HG02759 (cell line): Measurements from ENCODE around the gene ORC4.

Experiments
- ATAC-seq: cut with Tn5 transposase; IDR thresholded peaks from one replicate; pipeline ENCODE4 v1.9.1; 2021; ENCODE audit warnings: mild to moderate bottlenecking, moderate library complexity; ENCODE audit not compliant: unreplicated experiment

The ORC4 gene

DNA sequence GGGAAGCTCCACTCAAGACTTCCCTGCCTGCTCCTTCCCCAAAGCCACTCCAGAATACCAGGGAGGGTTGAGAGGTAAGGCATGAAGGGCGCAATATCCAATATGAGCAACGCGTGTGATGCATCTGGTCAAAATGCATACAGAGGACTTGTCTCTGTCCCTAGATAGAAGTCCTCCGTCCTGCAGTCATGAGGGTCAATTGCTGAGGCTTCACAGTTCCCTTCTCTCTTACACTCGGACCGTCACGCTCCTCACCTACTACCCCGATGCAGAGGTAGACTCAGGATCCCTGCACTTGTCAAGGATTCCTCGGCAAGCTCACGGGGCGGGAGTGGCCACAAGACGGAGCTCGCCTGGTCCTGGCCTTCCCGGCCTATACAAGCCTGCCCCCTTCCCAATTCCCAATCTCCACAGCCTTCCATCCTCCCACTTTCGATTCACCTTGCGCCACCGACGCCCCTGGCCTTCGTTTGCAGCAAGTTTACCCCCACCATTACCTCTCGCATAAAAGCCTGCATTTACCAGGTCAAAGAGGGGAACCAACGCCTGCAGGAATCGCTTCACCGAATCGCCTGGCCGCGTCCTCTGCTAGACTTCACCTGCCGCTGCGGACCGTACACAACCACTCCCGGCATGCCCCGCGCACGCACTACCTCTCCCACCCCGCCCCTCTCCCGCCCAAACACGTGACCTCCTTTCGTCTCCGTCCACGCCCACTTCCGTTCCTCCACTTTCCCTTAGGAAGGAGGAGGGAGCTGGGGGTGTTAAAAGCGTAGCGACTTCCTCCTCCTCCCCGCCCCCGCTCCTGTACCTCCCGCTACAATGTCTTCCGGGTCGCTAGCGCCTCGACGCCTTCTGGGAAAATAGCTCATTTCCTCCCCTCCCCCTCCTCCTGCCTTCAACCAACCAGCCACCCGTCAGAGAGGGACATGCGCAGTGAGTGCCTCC, at the start of gene ORC4:
Gene ORC4 (minus strand): TSS at position 627 of the 948 bp plus-strand sequence. CDS start 44,779 bp downstream, outside the sequence.
- peak; percentile 81 for ATAC-seq

GRCh38 chr2:148067801-148068200, 47.3 kb upstream of the ORC4 start:
- ATAC-seq = no peak

GRCh38 chr2:148065936-148066335, 45.4 kb upstream of the ORC4 start:
- ATAC-seq = no peak

GRCh38 chr2:148063633-148064032, 43.1 kb upstream of the ORC4 start:
- no peak for ATAC-seq

GRCh38 chr2:148058641-148059040, 38.1 kb upstream of the ORC4 start:
- no peak for ATAC-seq

- ATAC-seq = no peak
These were observed 32.1 kb upstream of the ORC4 start for GRCh38 chr2:148052687-148053086.

- peak; percentile 4 for ATAC-seq
These were observed 28.7 kb upstream of the ORC4 start for GRCh38 chr2:148049284-148049683.

- peak; percentile 71 for ATAC-seq
These were observed 28.1 kb upstream of the ORC4 start for GRCh38 chr2:148048475-148049221.

- no peak for ATAC-seq
These were observed 26.3 kb upstream of the ORC4 start for GRCh38 chr2:148046802-148047201.

- no peak for ATAC-seq
These were observed 23.8 kb upstream of the ORC4 start for GRCh38 chr2:148044322-148044721.

DNA sequence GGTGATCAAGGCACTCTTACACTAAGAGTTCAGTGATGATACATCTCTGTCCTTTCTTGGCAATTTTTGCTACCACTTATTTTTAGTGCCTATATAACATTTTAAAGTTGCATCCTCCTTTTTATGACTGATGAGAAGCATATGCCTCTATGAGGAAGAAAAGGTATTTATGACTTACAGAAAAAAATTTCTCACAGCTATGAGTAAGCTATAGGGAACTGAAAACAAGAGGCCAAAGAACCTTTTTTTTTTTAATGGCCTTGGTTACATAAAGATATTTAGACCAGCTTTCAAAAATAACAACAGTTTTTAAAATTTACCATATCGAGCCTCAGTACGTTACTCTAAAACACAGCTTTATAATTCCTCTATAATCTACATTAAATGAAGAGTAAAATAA, 21.7 kb upstream of the ORC4 start:
- peak; percentile 94 for ATAC-seq

- no peak for ATAC-seq
These were observed 19.2 kb upstream of the ORC4 start for GRCh38 chr2:148039783-148040182.

GRCh38 chr2:148032215-148032614, 11.7 kb upstream of the ORC4 start:
- ATAC-seq = no peak

DNA sequence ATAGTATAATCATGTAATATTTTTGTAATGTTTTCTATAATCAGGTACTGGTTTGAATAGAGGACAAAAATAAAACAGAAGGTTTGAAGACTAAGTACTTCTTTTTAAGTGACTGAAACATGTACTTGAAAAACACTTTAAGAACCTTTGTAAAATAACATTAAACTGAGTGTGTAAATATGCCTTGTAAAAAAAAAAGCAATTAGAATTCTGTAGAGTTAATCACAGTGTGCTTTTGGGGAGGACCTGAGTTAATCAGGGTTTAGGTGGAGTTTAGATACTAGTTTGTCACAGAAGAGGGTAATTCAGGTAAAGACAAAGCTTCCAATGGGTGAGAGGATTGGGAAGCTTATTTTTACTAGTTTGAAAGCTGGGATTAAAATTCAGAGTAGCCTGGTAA, 10.6 kb upstream of the ORC4 start:
- no peak for ATAC-seq

- no peak for ATAC-seq
These were observed 8.2 kb upstream of the ORC4 start for GRCh38 chr2:148028781-148029180.

- ATAC-seq = no peak
These were observed 7.3 kb upstream of the ORC4 start for GRCh38 chr2:148027822-148028221.

DNA sequence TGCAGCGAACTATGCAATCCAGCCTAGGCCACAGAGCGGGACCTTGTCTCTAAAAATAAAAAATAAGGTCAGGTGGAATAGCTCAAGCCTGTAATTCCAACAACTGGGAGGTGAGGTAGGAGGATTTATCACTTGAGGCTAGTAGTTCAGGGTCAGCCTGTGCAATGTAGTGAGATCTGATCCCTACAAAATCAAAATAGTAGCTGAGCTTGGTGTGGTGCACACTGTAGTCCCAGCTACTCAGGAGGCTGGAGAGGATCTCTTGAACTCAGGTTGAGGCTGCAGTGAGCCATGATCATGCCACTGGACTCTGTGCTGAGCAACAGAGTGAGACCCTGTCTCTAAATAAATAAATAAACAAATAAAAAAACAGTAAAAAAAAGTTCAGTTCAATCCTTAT, 6.0 kb upstream of the ORC4 start:
- ATAC-seq = no peak

- no peak for ATAC-seq
These were observed 3.3 kb upstream of the ORC4 start for GRCh38 chr2:148023861-148024260.

- ATAC-seq = no peak
These were observed 2.3 kb upstream of the ORC4 start for GRCh38 chr2:148022882-148023281.

- no peak for ATAC-seq
These were observed 1.8 kb upstream of the ORC4 start for GRCh38 chr2:148022351-148022750.

DNA sequence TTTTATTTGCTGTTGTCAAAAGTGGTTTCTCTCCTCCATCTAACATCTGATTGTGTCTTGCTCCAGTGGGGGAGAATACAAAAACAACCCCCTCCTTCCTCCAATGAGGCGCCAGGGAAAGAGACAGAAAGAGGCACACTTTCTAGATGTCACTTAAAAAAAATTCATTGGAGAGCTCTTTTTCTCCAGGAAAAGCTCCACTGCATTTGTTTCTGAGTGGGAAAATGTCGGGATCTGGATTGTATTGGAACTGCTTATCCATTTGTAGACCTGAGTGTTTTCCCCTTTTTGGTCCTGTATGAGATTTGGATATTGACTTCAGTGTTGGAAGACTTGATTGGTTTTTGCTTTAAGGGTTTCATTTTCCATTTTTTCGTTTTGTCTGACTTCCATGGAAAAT, 1.3 kb upstream of the ORC4 start:
- ATAC-seq = no peak
